Colonic mucosa (tissue), 4 donors: ENCODE measurements around the gene EID2. TPM values are rescaled to one million over a fixed set of nuclear protein-coding genes. Genes with fewer than 3 reads are reported as not detected.

ENCODE experiments used
- DNase-seq: peaks from one replicate; pipeline ENCODE4 v3.0.0-alpha.2; 2020
- H3K27ac ChIP-seq: fragments of 200-600 bp; one replicate; pipeline ENCODE4 v1.8.0; 2021
- H3K27me3 ChIP-seq: fragments of 200-600 bp; one replicate; pipeline ENCODE4 v1.8.0; 2021
- H3K36me3 ChIP-seq: fragments of 200-600 bp; one replicate; pipeline ENCODE4 v1.8.0; 2021
- H3K4me1 ChIP-seq: fragments of 200-600 bp; one replicate; pipeline ENCODE4 v1.8.0; 2021; ENCODE audit warnings: mild to moderate bottlenecking
- H3K4me3 ChIP-seq: fragments of 200-600 bp; one replicate; pipeline ENCODE4 v1.8.0; 2021
- H3K9ac ChIP-seq, 2 donors: one replicate each; pipeline ENCODE4 v1.7.0; 2013; ENCODE audit warnings: control low read depth in 2 of 2, low read depth in 2 of 2, low read length in 2 of 2
- H3K9me3 ChIP-seq: fragments of 200-600 bp; one replicate; pipeline ENCODE4 v1.8.0; 2021
- intact Hi-C: fragments of 100-400 bp; cut with DNase I; formaldehyde crosslinking; loops from one replicate; pipeline ENCODE4 v1.14.1; 2022
- total RNA-seq, 2 donors: library from RNA; stranded (reverse); fragmentation: NEBNext Ultra II Directional in 1 of 2; extraction: Animal tissue kit (Norgen Biotek cat#: 25700) in 1 of 2; gene quantifications; one replicate each; pipeline ENCODE4 v1.2.1, GENCODE V29; 2021
- TF ChIP-seq, protein P1 (sequence below): fragments of 200-600 bp; IDR thresholded peaks from one replicate; pipeline ENCODE4 v1.8.0; 2022; ENCODE audit warnings: antibody characterized with exemption, mild to moderate bottlenecking
- donor health status: healthy.
- donor health status: DM: no; HTN: no; CAD: no.
- donor health status: DM: no; HTN: no; CAD: no.

EID2 gene
- total RNA-seq, 2 donors from 2014 or later, result 11.4 to 11.9 TPM

DNA sequence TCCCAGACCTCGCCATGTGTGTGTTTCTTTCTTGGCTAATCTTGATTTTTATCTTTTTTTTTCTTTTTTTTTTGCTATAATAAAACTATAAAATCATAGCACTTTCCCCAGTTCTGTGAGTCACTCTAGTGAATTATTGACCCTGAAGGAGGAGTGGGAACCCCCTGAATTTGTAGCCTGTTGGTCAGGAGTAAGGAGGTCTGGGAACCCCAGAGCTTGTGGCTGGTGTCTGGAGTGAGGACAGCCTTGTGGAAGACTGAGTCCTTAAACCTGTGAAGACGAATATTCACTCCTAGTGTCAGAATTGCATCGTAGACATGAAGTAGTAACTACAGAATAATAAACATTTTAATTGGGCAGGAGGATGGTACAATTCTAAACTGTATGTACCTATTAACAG lies 14.8 kb downstream of the EID2 start:
- Histone ChIP-seq H3K27ac (peak overlapping the region; percentile 46), H3K9ac (no peak overlapping the region), H3K9me3 (no peaks in the 10 kb centered on the region), H3K4me3 (no peak overlapping the region), H3K4me1 (no peaks in the 10 kb centered on the region), H3K27me3 (no peaks in the 10 kb centered on the region), H3K36me3 (no peaks in the 10 kb centered on the region)
- no peak for DNase-seq
- intact Hi-C loops, result no loop called here
- TF ChIP-seq, protein P1, sequence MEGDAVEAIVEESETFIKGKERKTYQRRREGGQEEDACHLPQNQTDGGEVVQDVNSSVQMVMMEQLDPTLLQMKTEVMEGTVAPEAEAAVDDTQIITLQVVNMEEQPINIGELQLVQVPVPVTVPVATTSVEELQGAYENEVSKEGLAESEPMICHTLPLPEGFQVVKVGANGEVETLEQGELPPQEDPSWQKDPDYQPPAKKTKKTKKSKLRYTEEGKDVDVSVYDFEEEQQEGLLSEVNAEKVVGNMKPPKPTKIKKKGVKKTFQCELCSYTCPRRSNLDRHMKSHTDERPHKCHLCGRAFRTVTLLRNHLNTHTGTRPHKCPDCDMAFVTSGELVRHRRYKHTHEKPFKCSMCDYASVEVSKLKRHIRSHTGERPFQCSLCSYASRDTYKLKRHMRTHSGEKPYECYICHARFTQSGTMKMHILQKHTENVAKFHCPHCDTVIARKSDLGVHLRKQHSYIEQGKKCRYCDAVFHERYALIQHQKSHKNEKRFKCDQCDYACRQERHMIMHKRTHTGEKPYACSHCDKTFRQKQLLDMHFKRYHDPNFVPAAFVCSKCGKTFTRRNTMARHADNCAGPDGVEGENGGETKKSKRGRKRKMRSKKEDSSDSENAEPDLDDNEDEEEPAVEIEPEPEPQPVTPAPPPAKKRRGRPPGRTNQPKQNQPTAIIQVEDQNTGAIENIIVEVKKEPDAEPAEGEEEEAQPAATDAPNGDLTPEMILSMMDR, result no peak

DNA sequence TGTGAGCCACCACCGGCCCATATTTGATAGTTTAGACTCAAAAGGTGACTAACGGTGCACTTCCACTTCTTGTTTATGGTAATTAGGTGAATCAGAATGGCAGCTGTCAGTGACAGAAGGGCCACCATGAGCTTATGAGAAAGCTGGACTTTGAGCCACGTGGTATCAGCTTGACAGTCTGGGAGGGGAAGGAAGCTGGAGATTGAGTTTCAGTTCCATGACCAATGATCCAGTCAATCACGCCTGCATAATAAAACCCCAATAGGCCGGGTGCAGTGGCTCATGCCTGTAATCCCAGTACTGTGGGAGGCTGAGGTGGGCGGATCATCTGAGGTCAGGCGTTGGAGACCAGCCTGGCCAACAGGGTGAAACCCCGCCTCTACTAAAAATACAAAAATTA lies 15.5 kb downstream of the EID2 start:
- no peaks in the 10 kb centered on the region for H3K36me3 ChIP-seq
- H3K9ac ChIP-seq, result no peak overlapping the region
- H3K27me3 ChIP-seq, result no peaks in the 10 kb centered on the region
- TF ChIP-seq, protein P1, result no peak
- no peak overlapping the region for H3K4me3 ChIP-seq
- H3K4me1 ChIP-seq, result no peaks in the 10 kb centered on the region
- no peak for DNase-seq
- H3K27ac ChIP-seq, result peak overlapping the region; percentile 46
- intact Hi-C loops, result no loop called here
- no peaks in the 10 kb centered on the region for H3K9me3 ChIP-seq

DNA sequence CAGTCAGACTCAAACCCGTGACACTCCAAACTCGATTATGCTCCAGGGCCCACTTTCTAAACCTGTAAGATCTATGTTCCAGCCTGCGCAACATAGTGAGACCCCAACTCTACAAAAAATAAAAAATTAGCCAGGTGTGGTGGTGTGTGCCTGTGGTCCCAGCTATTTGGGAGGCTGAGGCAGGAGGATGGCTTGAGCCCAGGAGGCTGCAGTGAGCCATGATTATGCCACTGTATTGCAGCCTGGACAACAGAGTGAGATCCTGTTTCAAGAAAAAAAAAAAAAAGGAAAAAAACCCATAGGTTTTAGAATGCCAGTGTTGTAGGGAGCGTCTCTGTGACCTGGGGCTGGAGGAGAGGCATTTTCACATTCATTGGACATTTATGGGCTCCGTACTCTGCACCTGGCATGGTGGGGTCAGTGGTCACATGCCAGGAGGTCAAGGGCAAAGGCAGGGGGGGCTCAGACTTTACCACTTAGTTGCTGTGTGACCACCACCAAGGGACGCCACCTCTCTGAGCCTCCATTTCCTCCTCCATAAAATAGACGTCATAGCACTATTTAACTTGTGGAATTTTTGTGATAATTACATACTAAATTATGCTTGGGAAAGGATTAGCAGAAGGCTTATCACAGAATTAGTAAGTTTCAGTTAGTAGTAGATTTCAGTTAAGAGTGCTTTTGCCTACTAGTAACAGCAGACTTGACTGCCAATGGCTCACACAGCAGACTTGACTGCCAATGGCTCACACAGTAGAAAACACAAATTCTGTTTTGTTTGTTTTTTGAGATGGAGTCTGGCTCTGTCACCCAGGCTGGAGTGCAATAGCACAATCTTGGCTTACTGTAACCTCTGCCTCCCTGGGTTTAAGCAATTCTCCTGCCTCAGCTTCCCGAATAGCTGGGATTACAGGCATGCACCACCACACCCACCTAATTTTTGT lies 19.1 kb downstream of the EID2 start:
- Histone ChIP-seq H3K9ac (no peak overlapping the region), H3K27me3 (peaks cover 4% of the 10 kb centered on the region), H3K4me3 (no peak overlapping the region), H3K4me1 (no peaks in the 10 kb centered on the region), H3K27ac (no peak overlapping the region), H3K9me3 (no peaks in the 10 kb centered on the region), H3K36me3 (no peaks in the 10 kb centered on the region)
- intact Hi-C loops, result no loop called here
- DNase-seq, result no peak
- TF ChIP-seq, protein P1, result no peak

DNA sequence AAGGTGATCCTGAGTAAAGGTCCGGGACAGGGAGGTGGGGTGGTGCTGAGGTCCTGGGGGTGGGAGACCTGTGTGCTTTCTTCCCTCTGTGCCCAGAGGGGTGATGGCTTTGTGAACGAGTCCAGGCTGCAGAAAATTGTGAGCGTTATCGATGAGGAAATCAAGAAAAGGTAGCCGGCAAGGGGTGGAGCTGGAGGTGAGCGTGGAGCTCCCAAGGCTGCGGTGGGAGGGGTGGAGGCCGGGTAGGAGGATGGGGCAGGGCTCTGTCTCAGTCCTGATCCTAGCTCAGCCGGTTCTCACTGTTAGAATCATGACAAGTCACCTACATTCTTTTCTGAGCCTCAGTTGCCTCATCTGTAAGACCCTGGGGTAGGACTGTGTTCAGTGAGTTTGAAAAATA lies 21.0 kb downstream of the EID2 start:
- H3K9ac ChIP-seq, result no peak overlapping the region
- TF ChIP-seq, protein P1, result no peak
- intact Hi-C loops, result no loop called here
- H3K4me3 ChIP-seq, result no peak overlapping the region
- H3K27me3 ChIP-seq, result peaks cover 22% of the 10 kb centered on the region
- no peaks in the 10 kb centered on the region for H3K36me3 ChIP-seq
- no peaks in the 10 kb centered on the region for H3K9me3 ChIP-seq
- H3K4me1 ChIP-seq, result no peaks in the 10 kb centered on the region
- H3K27ac ChIP-seq, result no peak overlapping the region
- no peak for DNase-seq

DNA sequence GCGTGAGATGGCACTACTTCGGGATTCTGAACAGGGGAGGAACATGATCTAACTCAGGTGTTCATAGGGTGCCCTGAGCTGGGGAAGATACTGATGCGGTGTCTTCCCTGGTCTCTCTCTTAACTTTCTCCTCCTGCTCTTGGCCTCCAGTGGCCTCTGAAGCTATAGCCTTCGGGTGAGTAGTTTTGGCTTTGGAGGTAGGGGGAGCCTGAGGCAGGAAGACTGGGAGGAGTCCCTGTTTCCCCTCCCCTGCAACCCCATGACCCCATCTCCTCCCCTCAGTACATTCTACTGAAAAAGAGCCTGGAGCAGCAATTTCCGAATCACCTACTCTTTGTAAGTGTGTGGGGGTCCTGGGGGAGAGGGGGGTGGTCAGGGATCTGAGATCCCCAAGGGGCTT lies 21.5 kb downstream of the EID2 start:
- H3K4me1 ChIP-seq, result no peaks in the 10 kb centered on the region
- no peaks in the 10 kb centered on the region for H3K36me3 ChIP-seq
- H3K27me3 ChIP-seq, result peaks cover 26% of the 10 kb centered on the region
- H3K4me3 ChIP-seq, result no peak overlapping the region
- no peak overlapping the region for H3K27ac ChIP-seq
- no peaks in the 10 kb centered on the region for H3K9me3 ChIP-seq
- DNase-seq, result no peak
- no peak overlapping the region for H3K9ac ChIP-seq
- TF ChIP-seq, protein P1, result no peak
- intact Hi-C loops, result no loop called here
